GM18498 (cell line): ENCODE results near the gene GRM8.
A peak's percentile ranks its signal among the peaks of the same experiment; 100 is the strongest.
"Not testable (repeated sequence)": the region's sequence is repeated elsewhere in the genome, so short reads cannot be mapped to it uniquely, and the experiment has no call there.

ENCODE experiments used
- ATAC-seq: cut with Tn5 transposase; IDR thresholded peaks from one replicate; pipeline ENCODE4 v1.9.1; 2021; ENCODE audit warnings: mild to moderate bottlenecking, moderate library complexity; ENCODE audit not compliant: unreplicated experiment

Gene GRM8

DNA sequence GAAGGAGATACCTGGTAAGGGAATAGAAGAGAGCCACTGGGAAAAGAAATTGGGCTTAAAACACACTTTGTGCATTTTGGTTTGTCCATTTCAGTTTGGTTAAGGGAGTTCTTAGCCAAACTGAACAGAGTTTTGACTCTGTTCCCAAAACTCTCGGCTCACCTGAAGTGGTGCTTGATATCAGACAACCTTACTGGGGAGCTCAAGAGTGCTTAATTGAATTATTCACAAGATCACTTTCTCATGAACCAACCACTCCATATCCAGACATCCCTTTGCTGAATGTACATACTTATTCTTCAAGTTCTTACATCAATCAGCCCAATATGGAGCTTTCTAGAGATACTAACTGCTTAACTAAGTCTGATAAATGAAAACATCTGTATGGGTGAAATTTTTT, 413.1 kb downstream of the GRM8 start:
- ATAC-seq, result no peak

DNA sequence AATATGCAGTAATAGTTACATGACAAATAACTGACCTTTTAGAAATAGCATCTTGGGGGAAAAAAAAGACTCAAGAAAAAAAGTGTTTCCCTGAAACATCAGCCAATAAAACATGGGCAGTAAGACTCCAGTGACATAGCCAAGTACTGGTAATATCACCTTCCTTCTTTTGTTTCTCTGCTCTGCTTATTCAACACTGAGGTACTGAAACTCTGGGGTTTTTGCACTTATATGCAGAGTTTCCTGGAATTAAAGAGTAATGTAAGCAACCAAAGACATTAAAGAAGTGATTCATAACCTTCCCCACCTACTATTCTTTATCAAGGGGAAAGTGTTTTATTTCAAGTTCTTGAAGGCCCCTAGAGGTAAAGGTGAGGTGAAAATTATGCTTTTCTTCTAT, 414.5 kb downstream of the GRM8 start:
- no peak for ATAC-seq

- not testable (repeated sequence) for ATAC-seq
Observed at GRCh38 chr7:126831241-126831640, 421.5 kb downstream of the GRM8 start.

DNA sequence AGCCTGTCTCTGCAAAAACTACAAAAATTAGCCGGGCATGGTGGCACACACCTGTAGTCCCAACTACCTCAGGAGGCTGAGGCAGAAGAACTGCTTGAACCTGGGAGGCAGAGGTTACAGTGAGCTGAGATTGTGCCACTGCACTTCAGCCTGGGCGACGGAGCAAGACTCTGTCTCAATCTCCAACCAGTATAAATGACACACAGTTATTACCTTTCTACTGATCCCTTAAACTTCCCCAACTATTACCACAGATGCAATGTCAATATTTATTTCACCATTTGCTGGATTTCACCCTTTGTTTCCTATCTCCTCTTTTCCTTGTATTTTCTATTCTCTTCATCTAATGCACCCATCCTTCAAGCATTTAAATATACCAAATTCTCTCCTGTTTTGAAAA, 431.8 kb downstream of the GRM8 start:
- no peak for ATAC-seq

- ATAC-seq, result no peak
Observed at GRCh38 chr7:126819197-126819484, 433.6 kb downstream of the GRM8 start.

DNA sequence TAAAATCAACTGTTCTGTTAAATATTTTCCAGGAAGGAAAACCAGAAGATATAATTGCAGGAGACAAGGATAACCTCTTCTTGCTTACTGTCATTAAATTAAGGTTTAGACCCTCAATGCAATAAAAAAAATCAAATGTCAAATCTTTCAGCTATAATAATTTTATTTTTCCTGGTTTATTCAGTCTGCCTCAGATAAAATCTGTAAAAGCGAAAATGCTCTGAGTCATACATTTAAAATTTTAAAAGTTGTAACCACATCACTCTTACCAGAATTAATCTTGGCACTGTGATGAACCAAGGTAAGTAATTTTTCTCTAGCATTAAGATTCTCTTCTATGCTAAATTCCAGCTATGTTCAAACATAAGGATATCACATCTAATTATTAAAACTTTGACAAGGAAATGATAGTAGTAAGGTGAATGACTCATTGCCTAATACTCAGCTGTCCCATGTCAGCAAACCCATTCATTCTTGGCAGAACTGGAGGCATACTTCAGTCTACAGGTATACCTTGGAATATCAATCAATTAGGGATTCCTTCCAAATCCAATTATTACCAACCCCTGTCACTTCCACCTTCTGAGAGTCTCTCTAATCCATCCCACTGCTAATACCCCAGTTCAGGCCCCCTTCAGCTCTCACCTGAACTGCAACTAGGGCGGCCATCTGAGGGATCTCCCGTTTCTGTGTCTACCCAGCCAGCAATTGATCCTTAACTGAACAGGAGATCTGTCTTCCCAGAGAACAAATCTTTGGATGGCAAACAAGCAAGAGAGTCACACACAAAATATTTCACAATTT, 434.1 kb downstream of the GRM8 start:
- ATAC-seq, result no peak

DNA sequence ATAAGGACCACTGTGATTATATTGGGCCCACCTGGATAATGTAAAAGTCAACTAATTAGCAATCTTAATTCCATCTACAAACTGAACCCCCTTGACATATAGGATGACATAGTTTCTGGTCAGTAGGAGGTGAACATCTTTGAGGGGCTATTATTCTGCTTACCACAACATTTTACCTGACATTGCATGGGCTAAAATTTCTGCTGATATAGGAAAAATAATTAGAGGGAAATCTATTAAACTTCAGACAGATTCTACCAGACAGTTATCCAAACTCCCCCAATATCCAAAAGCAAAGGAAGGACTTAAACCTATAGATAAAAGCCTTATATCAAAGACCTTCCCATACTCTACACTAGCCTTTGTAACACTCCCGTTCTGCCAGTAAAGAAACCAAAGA, 443.6 kb downstream of the GRM8 start:
- no peak for ATAC-seq

GRCh38 chr7:126806614-126807013, 446.1 kb downstream of the GRM8 start:
- ATAC-seq, result no peak

GRCh38 chr7:126805351-126805750, 447.4 kb downstream of the GRM8 start:
- no peak for ATAC-seq

GRCh38 chr7:126804604-126805003, 448.1 kb downstream of the GRM8 start:
- ATAC-seq, result no peak

DNA sequence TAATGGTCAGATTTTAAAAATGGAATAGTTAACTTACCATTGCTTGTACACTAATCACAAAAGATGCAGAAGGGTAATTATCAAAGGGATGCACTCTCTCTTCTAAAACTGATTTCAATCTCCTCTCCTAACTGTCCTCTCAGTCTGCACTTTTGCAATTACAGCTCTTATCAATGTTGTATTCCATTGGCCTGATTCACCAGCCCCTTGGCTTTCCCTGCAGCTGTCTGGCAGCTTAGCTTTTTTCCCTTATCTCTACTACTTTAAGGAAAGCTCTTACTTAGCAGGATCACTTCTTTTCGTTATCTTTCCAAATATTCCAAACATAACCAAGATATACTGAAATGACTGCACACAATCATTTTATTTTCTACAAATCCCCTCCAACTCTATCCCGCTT, 448.8 kb downstream of the GRM8 start:
- no peak for ATAC-seq

DNA sequence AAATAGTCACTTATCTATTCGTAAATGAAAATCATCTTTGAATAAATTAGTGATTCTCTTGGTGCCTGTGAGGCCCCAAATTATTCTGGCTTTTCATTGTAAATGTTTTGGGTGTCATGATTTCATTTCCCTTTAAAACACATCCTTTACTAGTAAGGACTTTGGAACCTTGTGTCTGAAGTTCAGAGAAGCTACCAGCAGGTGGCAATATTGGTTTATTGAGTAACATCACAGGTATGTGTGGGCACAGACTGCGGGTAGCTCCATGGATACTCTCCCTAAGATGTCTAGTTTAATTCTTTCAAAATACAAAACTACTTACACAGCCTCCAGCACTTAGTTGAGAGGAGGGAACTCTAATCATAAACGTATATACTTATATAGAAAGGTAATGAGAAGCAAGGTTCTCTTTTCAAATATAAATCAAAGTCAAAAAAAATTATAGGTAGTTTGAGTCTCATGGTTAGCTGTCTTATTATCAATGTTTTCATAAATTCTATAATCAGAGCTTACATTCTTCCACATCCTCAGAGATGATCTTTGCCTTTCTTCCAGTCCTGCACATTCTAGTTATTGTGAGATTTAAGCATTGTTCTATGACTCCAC, 449.6 kb downstream of the GRM8 start:
- peak; percentile 93 for ATAC-seq

- no peak for ATAC-seq
Observed at GRCh38 chr7:126801733-126802132, 451.0 kb downstream of the GRM8 start.

- ATAC-seq, result no peak
Observed at GRCh38 chr7:126799541-126799940, 453.2 kb downstream of the GRM8 start.

- no peak for ATAC-seq
Observed at GRCh38 chr7:126792521-126792920, 460.2 kb downstream of the GRM8 start.

DNA sequence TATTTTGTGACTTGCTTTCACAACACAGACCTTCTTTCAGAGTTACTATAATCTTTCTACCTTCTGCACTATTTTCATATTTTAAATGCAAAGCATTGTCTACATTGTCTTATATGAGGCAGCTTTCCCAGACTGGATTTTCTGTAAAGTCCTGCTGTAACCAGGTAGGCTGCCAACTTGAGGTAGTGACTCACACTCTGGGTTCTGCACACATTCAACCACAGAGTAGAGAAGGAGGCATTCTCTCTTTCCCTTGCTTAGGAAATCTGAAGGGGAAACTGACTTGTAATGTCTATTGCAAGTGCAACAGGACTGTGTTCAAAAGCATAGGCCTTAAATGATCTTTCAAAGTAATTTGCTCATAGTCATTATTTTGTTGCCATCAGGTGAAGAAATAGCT, 461.4 kb downstream of the GRM8 start:
- ATAC-seq, result no peak

DNA sequence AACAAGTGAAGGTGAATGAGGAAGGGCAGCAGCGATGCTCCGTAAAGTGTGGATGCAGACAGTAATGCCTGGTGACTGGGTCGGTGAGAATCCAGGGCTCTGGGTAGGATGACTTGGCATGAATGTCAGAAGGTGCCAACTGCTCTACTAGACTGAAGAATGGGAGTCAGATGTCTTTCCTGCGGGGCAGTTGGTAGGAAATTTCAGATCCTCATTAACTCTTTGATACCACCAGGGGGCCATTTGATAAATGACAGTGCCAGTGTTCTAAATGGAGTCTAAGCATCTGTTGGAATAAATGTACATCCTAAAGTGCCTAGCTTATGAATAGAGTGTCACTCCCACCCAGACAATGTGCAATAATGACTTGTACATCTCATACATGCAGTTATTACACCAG, 462.0 kb downstream of the GRM8 start:
- ATAC-seq, result no peak

DNA sequence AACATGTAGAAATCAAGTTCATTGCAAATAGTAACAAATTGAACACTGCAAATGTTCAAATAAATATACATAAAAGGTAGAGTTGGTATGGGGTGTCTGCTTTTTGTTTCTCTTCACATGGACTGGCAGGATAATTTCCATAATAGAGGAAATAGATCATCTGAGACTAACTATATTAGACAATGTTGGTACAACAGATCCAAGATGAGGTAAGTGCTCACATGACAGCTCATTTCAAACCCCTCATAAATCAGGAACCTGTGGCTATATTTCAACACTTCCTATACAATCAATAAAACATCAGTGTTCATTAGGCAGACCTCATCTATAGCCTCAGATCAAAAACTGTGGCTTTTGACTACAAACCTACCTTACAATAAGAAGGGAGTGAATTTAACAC, 469.1 kb downstream of the GRM8 start:
- ATAC-seq, result no peak

GRCh38 chr7:126780993-126781392, 471.7 kb downstream of the GRM8 start:
- ATAC-seq, result peak; percentile 88

DNA sequence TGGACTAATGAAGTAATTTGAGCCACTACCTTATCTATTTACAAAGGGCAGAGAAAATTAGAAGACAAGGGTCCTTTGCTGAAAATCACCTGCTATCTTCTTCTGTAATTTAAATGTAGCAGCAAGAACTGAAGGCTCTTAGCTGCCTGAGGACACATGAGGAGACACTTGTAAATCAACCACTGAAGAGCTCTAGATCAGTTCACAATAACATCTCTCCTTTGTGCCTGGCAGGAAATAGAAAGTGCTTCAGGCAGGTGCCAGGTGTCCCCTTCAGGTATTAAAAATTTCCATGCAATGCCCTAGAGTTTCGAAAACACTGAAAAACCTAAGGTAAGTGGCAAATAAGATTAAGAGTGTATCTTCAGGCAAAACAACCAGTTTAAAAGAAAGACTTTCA, 474.6 kb downstream of the GRM8 start:
- no peak for ATAC-seq

- ATAC-seq, result no peak
Observed at GRCh38 chr7:126776498-126776897, 476.2 kb downstream of the GRM8 start.

GRCh38 chr7:126774077-126774476, 478.7 kb downstream of the GRM8 start:
- no peak for ATAC-seq

- no peak for ATAC-seq
Observed at GRCh38 chr7:126768836-126769235, 483.9 kb downstream of the GRM8 start.
